ENCODE results near the gene IL12RB2.

IL12RB2 gene

DNA sequence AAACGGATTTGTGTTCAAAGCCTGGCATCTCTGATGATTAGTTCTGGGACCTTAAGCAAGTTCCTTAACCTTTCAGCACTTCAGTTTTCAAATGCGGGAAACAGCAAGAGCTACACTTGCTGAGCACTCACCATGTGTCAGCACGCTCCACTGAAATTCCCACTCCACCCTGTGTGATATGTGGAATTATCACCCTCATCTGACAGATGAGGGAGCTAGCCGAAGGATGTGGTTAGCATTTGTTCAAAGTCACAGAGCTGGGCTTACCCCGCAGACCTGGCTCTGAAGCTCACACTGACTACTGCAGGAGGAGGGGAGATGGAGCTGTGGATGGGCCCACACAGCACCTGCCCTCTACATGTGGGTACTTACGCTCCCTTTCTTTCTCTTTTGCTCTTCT, 29.1 kb downstream of the IL12RB2 start:
- H3K27ac ChIP-seq: no peak overlapping the region
- no peak for TF ChIP-seq ZFX (IDR thresholded peaks at IDR 0.05; ENCODE audit: borderline replicate concordance)
- TF ChIP-seq, protein P1, sequence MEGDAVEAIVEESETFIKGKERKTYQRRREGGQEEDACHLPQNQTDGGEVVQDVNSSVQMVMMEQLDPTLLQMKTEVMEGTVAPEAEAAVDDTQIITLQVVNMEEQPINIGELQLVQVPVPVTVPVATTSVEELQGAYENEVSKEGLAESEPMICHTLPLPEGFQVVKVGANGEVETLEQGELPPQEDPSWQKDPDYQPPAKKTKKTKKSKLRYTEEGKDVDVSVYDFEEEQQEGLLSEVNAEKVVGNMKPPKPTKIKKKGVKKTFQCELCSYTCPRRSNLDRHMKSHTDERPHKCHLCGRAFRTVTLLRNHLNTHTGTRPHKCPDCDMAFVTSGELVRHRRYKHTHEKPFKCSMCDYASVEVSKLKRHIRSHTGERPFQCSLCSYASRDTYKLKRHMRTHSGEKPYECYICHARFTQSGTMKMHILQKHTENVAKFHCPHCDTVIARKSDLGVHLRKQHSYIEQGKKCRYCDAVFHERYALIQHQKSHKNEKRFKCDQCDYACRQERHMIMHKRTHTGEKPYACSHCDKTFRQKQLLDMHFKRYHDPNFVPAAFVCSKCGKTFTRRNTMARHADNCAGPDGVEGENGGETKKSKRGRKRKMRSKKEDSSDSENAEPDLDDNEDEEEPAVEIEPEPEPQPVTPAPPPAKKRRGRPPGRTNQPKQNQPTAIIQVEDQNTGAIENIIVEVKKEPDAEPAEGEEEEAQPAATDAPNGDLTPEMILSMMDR (IDR thresholded peaks at IDR 0.05): no peak

- no peak overlapping the region for H3K27ac ChIP-seq
- TF ChIP-seq, protein P1 (IDR thresholded peaks at IDR 0.05): no peak
- no peak for TF ChIP-seq ZFX (IDR thresholded peaks at IDR 0.05; ENCODE audit: borderline replicate concordance)
Observed at GRCh38 chr1:67338642-67339041, 31.0 kb downstream of the IL12RB2 start.

DNA sequence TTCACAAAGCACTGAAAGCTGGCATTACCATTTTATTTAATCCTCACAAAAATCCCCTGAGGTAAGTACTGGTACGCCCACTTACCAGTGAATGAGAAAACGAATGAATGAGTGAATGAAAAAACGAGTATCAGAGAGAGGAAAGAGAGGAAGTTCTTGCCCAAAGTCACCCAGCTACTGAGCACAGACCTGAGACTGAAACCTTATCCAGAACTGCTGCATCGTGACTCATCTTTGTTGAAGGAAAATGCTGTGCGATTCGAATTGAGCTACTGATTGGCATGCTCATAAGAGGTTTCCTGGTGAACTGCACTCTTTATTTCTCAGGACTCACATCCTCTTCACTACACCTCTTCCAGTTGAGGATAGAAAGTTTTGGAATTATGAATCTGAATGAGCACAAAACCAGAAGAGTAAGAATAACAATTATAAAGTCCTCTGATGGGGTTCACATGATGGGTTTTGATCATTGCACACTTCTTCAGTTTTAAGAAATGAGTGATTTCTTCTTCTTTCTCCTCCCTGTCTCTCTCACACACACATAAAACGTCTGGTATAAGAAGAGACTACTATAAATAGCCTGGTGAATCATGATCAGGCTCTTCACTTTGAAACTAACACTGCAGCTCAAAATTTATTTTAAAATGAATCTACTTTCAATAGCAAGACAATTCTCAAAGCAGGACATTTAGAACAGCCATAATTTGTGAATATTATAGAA, 32.1 kb downstream of the IL12RB2 start:
- TF ChIP-seq ZFX (IDR thresholded peaks at IDR 0.05; ENCODE audit: borderline replicate concordance): no peak
- TF ChIP-seq, protein P1 (IDR thresholded peaks at IDR 0.05): no peak
- H3K27ac ChIP-seq: no peak overlapping the region

GRCh38 chr1:67342076-67342890, 34.6 kb downstream of the IL12RB2 start:
- TF ChIP-seq, protein P1 (IDR thresholded peaks at IDR 0.05): no peak
- no peak for TF ChIP-seq ZFX (IDR thresholded peaks at IDR 0.05; ENCODE audit: borderline replicate concordance)
- no peak overlapping the region for H3K27ac ChIP-seq

- TF ChIP-seq ZFX (IDR thresholded peaks at IDR 0.05; ENCODE audit: borderline replicate concordance): no peak
- TF ChIP-seq, protein P1 (IDR thresholded peaks at IDR 0.05): no peak
- H3K27ac ChIP-seq: no peak overlapping the region
Observed at GRCh38 chr1:67345556-67345955, 37.9 kb downstream of the IL12RB2 start.

GRCh38 chr1:67346982-67347381, 39.3 kb downstream of the IL12RB2 start:
- TF ChIP-seq ZFX (IDR thresholded peaks at IDR 0.05; ENCODE audit: borderline replicate concordance): no peak
- TF ChIP-seq, protein P1 (IDR thresholded peaks at IDR 0.05): no peak
- H3K27ac ChIP-seq: no peak overlapping the region
